ES-I3 (cell line): ENCODE results near the gene RBL1.
"Not testable (repeated sequence)": the region's sequence is repeated elsewhere in the genome, so short reads cannot be mapped to it uniquely, and the experiment has no call there.

Experiments used
- H3K36me3 ChIP-seq: 2 replicates; pipeline ENCODE4 v1.6.1; 2013; ENCODE audit warnings: mild to moderate bottlenecking, low read length, control low read depth, moderate library complexity; ENCODE audit not compliant: insufficient read depth
- H3K4me1 ChIP-seq: 2 replicates; pipeline ENCODE4 v1.6.1; 2013; ENCODE audit warnings: mild to moderate bottlenecking, control low read depth, low read length; ENCODE audit not compliant: insufficient read depth
- H3K9ac ChIP-seq: 2 replicates; pipeline ENCODE4 v1.6.1; 2013; ENCODE audit warnings: low read depth, mild to moderate bottlenecking, low read length, moderate library complexity
- H3K9me3 ChIP-seq: 2 replicates; pipeline ENCODE4 v1.6.1; 2013; ENCODE audit warnings: mild to moderate bottlenecking, low read length, moderate library complexity; ENCODE audit not compliant: control insufficient read depth, insufficient read depth

Gene RBL1

DNA sequence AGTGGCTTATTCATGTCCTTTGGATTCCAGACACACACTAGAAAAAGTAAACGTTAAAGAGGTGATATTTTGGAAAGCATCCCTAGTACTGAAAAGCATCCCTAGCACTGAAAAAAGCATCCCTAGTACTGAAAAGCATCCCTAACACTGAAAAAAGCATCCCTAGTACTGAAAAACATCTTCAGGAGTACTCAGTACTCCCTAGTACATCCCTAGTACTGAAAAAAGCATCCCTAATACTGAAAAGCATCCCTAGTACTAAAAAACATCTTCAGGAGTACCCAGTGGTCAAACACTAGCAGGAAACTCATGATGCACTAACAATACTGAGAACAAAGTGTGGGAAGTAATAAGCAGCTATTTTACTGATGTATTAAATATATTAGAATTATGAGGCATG is 98.7 kb downstream of the RBL1 start:
- H3K36me3 ChIP-seq = peaks cover 6% of the 10 kb centered on the region
- H3K4me1 ChIP-seq = no peaks in the 10 kb centered on the region
- H3K9ac ChIP-seq = no peak overlapping the region
- peaks cover 18% of the 10 kb centered on the region for H3K9me3 ChIP-seq

DNA sequence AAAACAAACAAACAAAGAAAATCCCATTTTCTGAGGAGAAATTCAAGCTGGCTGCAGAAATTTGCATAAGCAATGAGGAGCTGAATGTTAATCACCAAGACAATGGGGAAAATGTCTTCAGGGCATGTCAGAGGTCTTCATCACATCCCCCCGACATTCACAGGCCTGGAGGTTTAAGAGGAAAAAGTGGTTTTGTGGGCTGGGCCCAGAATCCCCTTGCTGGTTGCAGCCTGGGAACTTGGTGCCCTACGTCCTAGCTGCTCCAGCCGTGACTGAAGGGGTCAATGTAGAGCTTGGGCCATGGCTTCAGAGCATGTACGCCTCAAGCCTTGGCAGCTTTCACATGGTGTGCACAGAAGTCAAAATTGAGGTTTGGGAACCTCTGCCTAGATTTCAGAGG is 101.6 kb downstream of the RBL1 start:
- not testable (repeated sequence) for H3K36me3 ChIP-seq, H3K9ac ChIP-seq, H3K4me1 ChIP-seq
- peaks cover 18% of the 10 kb centered on the region for H3K9me3 ChIP-seq

DNA sequence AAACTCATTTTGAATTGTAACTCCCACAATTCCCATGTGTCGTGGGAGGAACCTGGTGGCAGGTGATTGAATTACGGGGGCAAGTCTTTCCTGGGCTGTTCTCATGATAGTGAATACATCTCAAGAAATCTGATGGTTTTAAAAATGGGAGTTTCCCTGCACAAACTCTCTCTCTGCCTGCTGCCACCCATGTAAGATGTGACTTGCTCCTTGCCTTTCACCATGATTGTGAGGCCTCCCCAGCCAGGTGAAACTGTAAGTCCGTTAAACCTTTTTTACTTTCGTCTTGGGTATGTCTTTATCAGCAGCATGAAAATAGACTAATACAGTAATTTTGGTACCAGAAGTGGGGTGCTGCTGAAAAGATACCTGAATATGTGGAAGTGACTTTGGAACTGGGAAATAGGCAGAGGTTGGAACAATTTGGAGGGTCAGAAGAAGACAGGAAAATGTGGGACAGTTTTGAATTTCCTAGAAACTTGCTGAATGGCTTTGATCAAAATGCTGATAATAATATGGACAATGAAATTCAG is 102.9 kb downstream of the RBL1 start:
- Histone ChIP-seq H3K9me3 (peaks cover 18% of the 10 kb centered on the region), H3K36me3 (peaks cover 6% of the 10 kb centered on the region; the same call in 1 of the 2 replicates), H3K9ac (no peak overlapping the region), H3K4me1 (peaks cover 5% of the 10 kb centered on the region; the same call in 1 of the 2 replicates)

DNA sequence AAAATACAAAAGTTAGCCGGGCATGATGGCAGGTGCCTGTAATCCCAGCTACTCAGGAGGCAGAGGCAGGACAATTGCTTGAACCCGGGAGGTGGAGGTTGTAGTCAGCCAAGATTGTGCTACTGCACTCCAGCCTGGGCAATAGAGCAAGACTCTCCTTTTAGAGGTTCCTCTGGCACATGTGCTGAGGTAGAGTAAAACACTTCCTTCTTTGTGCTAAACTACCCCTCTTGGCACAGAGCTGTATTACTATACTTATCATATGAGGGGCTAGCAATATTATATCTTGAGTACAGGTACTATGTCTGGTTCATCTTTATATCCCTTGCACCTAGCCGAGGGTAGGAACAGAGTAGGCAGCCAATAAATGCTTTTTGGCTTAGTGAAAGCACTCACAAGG is 104.1 kb downstream of the RBL1 start:
- Histone ChIP-seq H3K9me3 (peaks cover 18% of the 10 kb centered on the region), H3K4me1 (peaks cover 5% of the 10 kb centered on the region; the same call in 1 of the 2 replicates), H3K9ac (no peak overlapping the region), H3K36me3 (peaks cover 6% of the 10 kb centered on the region; the same call in 1 of the 2 replicates)

DNA sequence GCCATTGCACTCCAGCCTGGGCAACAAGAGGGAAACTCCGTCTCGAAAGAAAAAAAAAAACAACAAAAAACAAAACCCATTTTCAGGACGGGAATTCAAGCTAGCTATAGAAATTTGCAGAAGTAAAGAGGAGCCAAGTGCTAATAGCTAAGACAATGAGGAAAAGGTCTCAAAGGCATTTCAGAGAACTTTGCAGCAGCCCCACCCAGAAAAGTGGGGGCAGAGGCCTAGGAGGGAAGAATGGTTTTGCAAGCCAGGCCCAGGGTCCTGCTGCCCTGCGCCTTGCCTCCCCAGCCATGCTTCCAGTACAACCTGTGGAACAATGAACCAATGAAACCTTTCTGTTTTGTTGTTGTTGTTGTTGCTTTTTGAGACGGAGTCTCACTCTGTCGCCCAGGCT is 106.0 kb downstream of the RBL1 start:
- Histone ChIP-seq H3K9me3 (peaks cover 15% of the 10 kb centered on the region), H3K4me1 (peaks cover 5% of the 10 kb centered on the region; the same call in 1 of the 2 replicates), H3K36me3 (peaks cover under 1% of the 10 kb centered on the region; the same call in 1 of the 2 replicates), H3K9ac (no peak overlapping the region)

DNA sequence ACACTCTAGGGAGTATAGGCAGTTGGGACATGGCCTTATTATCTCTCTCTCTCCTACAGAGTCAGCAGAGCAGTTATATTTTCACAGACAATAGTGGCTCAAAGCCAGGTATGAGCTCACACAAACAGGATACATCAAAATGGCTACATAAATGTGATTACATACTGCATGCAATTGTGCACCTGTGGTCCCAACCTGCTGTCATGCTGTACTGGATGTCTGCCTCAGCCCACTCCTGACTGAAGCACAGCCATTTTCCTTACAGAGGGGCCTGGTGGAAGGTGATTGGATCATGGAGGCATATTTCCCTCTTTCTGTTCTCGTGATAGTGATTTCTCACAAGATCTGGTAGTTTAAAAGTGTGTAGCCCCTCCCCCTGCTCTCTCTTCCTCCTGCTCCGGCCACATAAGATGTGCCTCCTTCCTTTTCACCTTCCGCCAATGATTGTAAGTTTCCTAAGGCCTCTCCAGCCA is 107.3 kb downstream of the RBL1 start:
- peaks cover 5% of the 10 kb centered on the region; the same call in 1 of the 2 replicates for H3K4me1 ChIP-seq
- peaks cover 9% of the 10 kb centered on the region; the same call in 1 of the 2 replicates for H3K9me3 ChIP-seq
- no peaks in the 10 kb centered on the region; the same call in 1 of the 2 replicates for H3K36me3 ChIP-seq
- H3K9ac ChIP-seq = no peak overlapping the region

DNA sequence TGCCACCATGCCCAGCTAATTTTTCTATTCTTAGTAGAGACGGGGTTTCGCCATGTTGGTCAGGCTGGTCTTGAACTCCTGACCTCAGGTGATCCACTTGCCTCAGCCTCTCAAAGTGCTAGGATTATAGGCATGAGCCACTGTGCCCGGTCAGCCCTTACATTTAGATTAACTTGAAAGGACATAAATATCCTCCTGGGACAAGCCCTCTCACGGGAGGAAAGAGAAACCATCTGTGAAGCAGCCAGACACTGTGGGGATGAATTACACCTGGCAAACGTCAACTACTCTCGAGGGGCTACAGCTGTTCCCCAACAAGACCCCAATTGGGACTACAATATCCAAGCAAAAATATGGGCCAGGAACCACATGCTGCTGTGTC is 111.5 kb downstream of the RBL1 start:
- H3K9me3 ChIP-seq = no peaks in the 10 kb centered on the region
- H3K4me1 ChIP-seq = no peaks in the 10 kb centered on the region
- H3K36me3 ChIP-seq = no peaks in the 10 kb centered on the region
- H3K9ac ChIP-seq = no peak overlapping the region

DNA sequence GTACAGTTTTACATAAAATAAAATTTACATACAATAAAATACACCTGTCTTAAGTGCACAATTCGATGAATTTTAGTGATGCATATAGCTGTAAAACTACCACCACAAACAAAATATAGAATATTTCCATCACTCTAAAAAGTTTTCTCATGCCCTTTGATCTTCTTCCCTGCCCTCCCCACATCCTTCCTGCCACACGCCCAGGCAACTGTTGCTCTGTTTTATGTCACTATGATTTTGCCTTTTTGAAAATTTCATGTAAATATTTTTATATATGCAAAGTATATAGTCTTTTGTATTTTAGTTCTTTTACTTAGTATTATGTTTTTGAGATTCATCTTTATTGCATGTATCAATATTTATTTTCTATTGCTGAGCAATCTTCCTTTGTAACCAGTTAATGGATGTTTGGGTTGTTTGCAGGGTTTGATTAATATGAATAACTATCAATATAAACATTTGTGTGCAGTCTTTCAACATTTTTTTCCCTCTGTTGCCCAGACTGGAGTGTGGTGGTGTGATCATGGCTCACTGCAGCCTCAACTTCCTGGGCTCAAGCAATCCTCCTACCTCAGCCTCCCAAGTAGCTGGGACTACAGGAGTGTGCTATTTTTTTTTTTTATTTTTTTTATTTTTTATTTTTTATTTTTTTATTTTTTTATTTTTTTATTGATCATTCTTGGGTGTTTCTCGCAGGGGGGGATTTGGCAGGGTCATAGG is 120.5 kb downstream of the RBL1 start:
- Histone ChIP-seq H3K9me3 (0 out of 2 replicates have a peak, but pooled peaks cover 2% of the 10 kb centered on the region), H3K9ac (no peak overlapping the region), H3K4me1 (no peaks in the 10 kb centered on the region), H3K36me3 (no peaks in the 10 kb centered on the region)

DNA sequence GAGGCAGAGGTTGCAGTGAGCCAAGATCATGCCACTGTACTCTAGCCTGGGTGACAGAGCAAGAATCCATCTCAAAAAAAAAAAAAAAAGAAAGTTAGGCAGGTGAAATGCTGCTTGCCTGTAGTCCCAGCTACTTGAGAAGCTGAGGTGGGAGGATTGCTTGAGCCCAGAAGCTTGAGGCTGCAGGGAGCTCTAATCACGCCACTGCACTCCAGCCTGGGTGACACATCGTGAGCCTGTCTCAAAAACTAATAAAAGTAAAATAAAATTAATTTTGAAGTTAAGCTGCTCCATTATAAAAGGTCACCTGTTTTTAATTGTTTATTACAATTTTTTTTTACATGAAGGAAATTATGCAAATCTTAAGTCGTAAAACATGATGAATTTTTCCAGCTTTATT is 121.1 kb downstream of the RBL1 start:
- Histone ChIP-seq H3K36me3 (no peaks in the 10 kb centered on the region), H3K9me3 (0 out of 2 replicates have a peak, but pooled peaks cover 2% of the 10 kb centered on the region), H3K9ac (no peak overlapping the region), H3K4me1 (no peaks in the 10 kb centered on the region)

DNA sequence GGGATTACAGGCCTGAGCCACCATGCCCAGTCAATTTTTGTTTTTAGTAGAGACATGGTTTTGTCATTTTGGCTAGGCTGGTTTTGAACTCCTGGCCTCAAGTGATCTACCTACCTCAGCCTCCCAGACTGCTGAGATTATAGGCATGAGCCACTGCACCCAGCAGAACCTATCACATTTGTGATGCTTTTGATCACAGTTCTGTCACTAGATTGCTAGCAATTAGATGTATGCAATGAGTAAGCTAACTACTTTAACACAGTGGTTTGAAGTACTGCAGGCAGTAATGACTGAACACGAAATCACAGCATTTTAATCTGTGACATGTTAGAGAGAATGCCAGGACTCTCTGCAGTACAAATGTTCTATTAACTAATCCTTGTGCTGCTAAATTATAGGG is 124.7 kb downstream of the RBL1 start:
- Histone ChIP-seq H3K9me3 (no peaks in the 10 kb centered on the region), H3K9ac (no peak overlapping the region), H3K4me1 (no peaks in the 10 kb centered on the region)

DNA sequence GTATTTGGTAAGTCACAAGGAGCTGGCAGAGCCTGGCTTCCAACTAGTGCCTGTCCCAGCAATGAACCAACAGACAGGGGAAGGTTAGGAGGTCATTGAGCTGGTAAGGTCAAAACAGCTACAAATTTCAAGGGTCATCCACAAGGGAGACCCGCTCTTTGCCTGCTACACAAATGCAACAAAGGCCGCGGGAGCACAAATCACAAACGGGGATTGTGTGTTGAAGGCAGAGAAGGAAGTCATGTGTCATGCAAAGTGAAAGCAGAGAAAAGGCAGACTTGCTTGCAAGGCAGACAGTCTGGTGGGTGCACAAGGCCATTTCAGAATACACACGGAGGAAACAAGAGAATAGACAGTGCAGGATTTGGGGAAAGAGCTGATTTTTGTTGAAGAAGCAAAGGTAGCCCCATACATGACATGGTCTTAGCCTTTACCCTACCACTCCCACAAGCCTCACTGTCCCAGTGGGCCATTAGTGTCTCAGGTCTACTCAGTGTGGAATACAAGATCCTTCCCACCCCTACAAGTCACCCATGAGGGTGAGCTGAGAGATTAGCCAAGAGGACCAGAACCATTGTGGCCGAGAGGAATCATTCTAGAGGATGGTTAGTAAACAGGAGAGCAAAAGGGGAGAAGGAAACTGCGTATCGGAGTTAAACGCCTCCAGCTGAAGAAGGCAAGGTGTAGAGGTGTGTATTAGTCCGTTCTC is 126.2 kb downstream of the RBL1 start:
- H3K9ac ChIP-seq = no peak overlapping the region
- H3K9me3 ChIP-seq = no peaks in the 10 kb centered on the region
- no peaks in the 10 kb centered on the region for H3K4me1 ChIP-seq
- H3K36me3 ChIP-seq = no peaks in the 10 kb centered on the region

More for the DNA sequence above, 124.7 kb downstream of the RBL1 start:
- H3K36me3 ChIP-seq = no peaks in the 10 kb centered on the region

DNA sequence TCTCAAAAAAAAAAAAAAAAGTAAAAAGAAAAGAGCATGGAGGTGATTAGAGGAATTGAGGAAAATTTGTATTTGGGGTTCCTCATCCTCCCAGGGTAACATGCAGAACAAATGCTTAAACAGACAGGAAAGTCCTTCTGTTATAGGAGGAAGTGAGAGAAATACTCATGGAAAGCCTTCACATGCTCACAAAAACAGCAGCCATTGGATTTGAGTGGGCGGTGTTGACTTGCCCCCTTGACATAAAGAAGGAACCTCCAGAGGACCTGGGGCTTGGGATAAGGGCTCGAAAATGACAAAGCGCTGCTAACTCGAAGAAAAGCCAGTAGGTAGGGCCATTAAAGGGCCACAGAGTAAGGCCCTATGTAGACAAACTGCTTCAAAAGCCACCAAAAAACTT is 126.7 kb downstream of the RBL1 start:
- H3K4me1 ChIP-seq = no peaks in the 10 kb centered on the region
- H3K9me3 ChIP-seq = no peaks in the 10 kb centered on the region
- no peak overlapping the region for H3K9ac ChIP-seq
- H3K36me3 ChIP-seq = no peaks in the 10 kb centered on the region

DNA sequence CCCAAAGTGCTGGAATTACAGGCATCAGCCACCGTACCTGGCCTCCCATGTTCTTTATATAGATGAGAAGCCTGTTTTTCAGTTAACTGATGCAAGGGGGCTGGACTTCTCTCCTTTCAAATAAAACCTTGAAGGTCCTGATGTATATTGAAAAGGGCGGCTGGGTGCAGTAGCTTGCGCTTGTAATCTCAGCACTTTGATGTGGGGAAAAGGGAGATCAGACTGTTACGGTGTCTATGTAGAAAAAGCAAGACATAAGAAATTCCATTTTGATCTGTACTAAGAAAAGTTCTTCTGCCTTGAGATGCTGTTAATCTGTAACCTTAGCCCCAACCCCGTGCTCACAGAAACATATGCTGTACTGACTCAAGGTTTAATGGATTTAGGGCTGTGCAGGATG is 128.2 kb downstream of the RBL1 start:
- Histone ChIP-seq H3K36me3 (no peaks in the 10 kb centered on the region), H3K9me3 (no peaks in the 10 kb centered on the region; the same call in 1 of the 2 replicates), H3K9ac (no peak overlapping the region), H3K4me1 (no peaks in the 10 kb centered on the region)

DNA sequence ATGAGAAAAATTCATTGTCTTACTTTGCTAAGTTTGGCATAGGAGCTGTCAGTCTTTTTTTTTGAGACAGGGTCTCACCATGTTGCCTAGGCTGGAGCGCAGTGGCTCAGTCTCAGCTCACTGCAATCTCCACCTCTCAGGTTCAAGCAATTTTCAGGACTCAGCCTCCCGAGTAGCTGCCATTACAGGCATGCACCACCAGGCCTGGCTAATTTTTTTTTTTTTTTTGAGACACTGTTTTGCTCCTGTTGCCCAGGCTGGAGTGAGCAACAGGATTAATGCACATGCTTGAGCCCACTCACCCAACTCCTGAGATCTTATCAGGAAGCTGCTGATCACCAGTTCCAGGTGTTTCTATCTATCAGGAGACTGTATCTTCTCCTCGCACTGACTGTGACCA is 128.8 kb downstream of the RBL1 start:
- not testable (repeated sequence) for H3K9ac ChIP-seq, H3K4me1 ChIP-seq, H3K36me3 ChIP-seq

More for the DNA sequence above, 128.8 kb downstream of the RBL1 start:
- not testable (repeated sequence) for H3K9me3 ChIP-seq
